AG20443 (cell line): Measurements from ENCODE around the gene RBFOX2.

Experiments
- DNase-seq: peaks from one replicate; pipeline ENCODE4 v3.0.0; 2012; ENCODE audit warnings: low spot score, mixed read lengths

The RBFOX2 gene

GRCh38 chr22:35899736-35900135 is 128.9 kb downstream of the RBFOX2 start:
- DNase-seq = no peak

- no peak for DNase-seq
Observed at GRCh38 chr22:35896111-35896705, 132.4 kb downstream of the RBFOX2 start.

GRCh38 chr22:35894937-35895708 is 133.5 kb downstream of the RBFOX2 start:
- peak; percentile 73 for DNase-seq

- no peak for DNase-seq
Observed at GRCh38 chr22:35894464-35894878, 134.2 kb downstream of the RBFOX2 start.

GRCh38 chr22:35893698-35894097 is 134.9 kb downstream of the RBFOX2 start:
- DNase-seq = no peak

GRCh38 chr22:35892192-35892591 is 136.4 kb downstream of the RBFOX2 start:
- peak; percentile 65 for DNase-seq

GRCh38 chr22:35891442-35891841 is 137.2 kb downstream of the RBFOX2 start:
- DNase-seq = no peak

- no peak for DNase-seq
Observed at GRCh38 chr22:35889071-35889470, 139.6 kb downstream of the RBFOX2 start.

GRCh38 chr22:35888181-35888870 is 140.3 kb downstream of the RBFOX2 start:
- DNase-seq = no peak

GRCh38 chr22:35887296-35887875 is 141.2 kb downstream of the RBFOX2 start:
- no peak for DNase-seq

GRCh38 chr22:35886309-35886708 is 142.3 kb downstream of the RBFOX2 start:
- DNase-seq = no peak

GRCh38 chr22:35884529-35884928 is 144.1 kb downstream of the RBFOX2 start:
- no peak for DNase-seq

GRCh38 chr22:35883031-35883620 is 145.5 kb downstream of the RBFOX2 start:
- DNase-seq = peak; percentile 35

- no peak for DNase-seq
Observed at GRCh38 chr22:35882211-35883030, 146.2 kb downstream of the RBFOX2 start.

- no peak for DNase-seq
Observed at GRCh38 chr22:35879351-35879750, 149.3 kb downstream of the RBFOX2 start.

GRCh38 chr22:35873426-35873825 is 155.2 kb downstream of the RBFOX2 start:
- DNase-seq = no peak

- DNase-seq = no peak
Observed at GRCh38 chr22:35872451-35872850, 156.2 kb downstream of the RBFOX2 start.

- DNase-seq = no peak
Observed at GRCh38 chr22:35870517-35871293, 157.9 kb downstream of the RBFOX2 start.

GRCh38 chr22:35868938-35869337 is 159.7 kb downstream of the RBFOX2 start:
- DNase-seq = no peak

- peak; percentile 14 for DNase-seq
Observed at GRCh38 chr22:35866651-35867050, 162.0 kb downstream of the RBFOX2 start.
